ENCODE data around the gene PITPNM3. TPM values are rescaled to one million over a fixed set of nuclear protein-coding genes. Genes with fewer than 3 reads are reported as not detected.

PITPNM3 gene
- polyA plus RNA-seq, 1 donor from 2014 or later: 3.0 TPM

DNA sequence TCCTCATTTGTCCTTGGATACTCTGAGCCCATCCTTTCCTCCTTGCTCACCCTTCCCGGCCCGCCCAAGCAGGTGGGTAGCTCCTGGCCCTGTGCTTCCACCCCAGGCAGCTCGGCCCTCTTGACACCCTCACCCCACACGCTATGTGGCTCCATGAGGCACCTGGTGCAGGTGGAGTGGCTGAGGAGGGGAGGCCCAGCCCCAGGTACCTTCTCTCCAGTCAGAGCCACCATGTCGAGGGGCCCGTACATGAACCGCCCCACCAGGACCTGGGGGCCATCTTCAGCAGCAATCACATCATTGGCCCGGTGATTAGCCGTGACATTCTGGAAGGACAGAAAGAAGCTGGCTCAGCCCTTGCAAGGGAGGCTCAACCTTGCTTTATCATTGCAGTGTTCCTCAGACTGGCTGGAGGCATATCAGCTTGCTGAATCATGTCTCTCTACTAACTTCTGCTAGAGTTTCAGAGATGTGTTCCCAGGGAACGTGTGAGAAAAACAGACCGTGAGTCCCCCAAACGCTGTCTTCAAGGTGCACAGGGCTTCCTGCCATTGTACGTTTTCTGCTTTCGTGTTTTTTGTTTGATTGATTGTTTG lies 91.8 kb downstream of the PITPNM3 start:
- no peaks in the 10 kb centered on the region for H4K20me1 ChIP-seq (ENCODE audit: insufficient read depth)
- no peaks in the 10 kb centered on the region for H3K9me2 ChIP-seq (ENCODE audit: insufficient read depth, low read length)
- no peak overlapping the region for H3K4me2 ChIP-seq (ENCODE audit: low read length)
- H2AFZ ChIP-seq (ENCODE audit: low read depth, low read length): no peak overlapping the region
- no peaks in the 10 kb centered on the region for H3K36me3 ChIP-seq (ENCODE audit: insufficient read depth, low read length)
- no peaks in the 10 kb centered on the region for H3K27me3 ChIP-seq (ENCODE audit: insufficient read depth, low read depth, low read length)
- no peaks in the 10 kb centered on the region for H3K9me3 ChIP-seq (ENCODE audit: low read length)
- H3K4me3 ChIP-seq (ENCODE audit: low read length): no peak overlapping the region
- H3F3A ChIP-seq (ENCODE audit: insufficient read depth, low read length, poor library complexity, severe bottlenecking): no peaks in the 10 kb centered on the region
- H3K27ac ChIP-seq (ENCODE audit: low read length): no peak overlapping the region
- no peaks in the 10 kb centered on the region for H3K79me2 ChIP-seq (replicated peaks; ENCODE audit: insufficient read depth, low read length)
- TF ChIP-seq EP300 (conservative IDR thresholded peaks at IDR 0.05; ENCODE audit: poor library complexity, severe bottlenecking) (no peak), TAF1 (IDR thresholded peaks at IDR 0.05; ENCODE audit: low read depth) (no peak), POLR2AphosphoS5 (IDR thresholded peaks at IDR 0.05) (no peak), MXI1 (conservative IDR thresholded peaks at IDR 0.05; ENCODE audit: poor library complexity, severe bottlenecking) (no peak), SMC3 (conservative IDR thresholded peaks at IDR 0.05; ENCODE audit: poor library complexity) (no peak), EZH2 (IDR thresholded peaks at IDR 0.05; ENCODE audit: borderline replicate concordance, insufficient read depth, low read length, poor library complexity, severe bottlenecking) (no peak), RAD21 (conservative IDR thresholded peaks at IDR 0.05) (no peak)
- TF ChIP-seq, protein P1, sequence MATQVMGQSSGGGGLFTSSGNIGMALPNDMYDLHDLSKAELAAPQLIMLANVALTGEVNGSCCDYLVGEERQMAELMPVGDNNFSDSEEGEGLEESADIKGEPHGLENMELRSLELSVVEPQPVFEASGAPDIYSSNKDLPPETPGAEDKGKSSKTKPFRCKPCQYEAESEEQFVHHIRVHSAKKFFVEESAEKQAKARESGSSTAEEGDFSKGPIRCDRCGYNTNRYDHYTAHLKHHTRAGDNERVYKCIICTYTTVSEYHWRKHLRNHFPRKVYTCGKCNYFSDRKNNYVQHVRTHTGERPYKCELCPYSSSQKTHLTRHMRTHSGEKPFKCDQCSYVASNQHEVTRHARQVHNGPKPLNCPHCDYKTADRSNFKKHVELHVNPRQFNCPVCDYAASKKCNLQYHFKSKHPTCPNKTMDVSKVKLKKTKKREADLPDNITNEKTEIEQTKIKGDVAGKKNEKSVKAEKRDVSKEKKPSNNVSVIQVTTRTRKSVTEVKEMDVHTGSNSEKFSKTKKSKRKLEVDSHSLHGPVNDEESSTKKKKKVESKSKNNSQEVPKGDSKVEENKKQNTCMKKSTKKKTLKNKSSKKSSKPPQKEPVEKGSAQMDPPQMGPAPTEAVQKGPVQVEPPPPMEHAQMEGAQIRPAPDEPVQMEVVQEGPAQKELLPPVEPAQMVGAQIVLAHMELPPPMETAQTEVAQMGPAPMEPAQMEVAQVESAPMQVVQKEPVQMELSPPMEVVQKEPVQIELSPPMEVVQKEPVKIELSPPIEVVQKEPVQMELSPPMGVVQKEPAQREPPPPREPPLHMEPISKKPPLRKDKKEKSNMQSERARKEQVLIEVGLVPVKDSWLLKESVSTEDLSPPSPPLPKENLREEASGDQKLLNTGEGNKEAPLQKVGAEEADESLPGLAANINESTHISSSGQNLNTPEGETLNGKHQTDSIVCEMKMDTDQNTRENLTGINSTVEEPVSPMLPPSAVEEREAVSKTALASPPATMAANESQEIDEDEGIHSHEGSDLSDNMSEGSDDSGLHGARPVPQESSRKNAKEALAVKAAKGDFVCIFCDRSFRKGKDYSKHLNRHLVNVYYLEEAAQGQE (IDR thresholded peaks at IDR 0.05; ENCODE audit: borderline replicate concordance): no peak
- TF ChIP-seq, protein P2, sequence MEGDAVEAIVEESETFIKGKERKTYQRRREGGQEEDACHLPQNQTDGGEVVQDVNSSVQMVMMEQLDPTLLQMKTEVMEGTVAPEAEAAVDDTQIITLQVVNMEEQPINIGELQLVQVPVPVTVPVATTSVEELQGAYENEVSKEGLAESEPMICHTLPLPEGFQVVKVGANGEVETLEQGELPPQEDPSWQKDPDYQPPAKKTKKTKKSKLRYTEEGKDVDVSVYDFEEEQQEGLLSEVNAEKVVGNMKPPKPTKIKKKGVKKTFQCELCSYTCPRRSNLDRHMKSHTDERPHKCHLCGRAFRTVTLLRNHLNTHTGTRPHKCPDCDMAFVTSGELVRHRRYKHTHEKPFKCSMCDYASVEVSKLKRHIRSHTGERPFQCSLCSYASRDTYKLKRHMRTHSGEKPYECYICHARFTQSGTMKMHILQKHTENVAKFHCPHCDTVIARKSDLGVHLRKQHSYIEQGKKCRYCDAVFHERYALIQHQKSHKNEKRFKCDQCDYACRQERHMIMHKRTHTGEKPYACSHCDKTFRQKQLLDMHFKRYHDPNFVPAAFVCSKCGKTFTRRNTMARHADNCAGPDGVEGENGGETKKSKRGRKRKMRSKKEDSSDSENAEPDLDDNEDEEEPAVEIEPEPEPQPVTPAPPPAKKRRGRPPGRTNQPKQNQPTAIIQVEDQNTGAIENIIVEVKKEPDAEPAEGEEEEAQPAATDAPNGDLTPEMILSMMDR (IDR thresholded peaks at IDR 0.05; ENCODE audit: poor library complexity, severe bottlenecking): no peak
- H3K9ac ChIP-seq (ENCODE audit: low read length): no peak overlapping the region

GRCh38 chr17:6463616-6464445 lies 92.5 kb downstream of the PITPNM3 start:
- Histone ChIP-seq H3K4me3 (ENCODE audit: low read length) (no peak overlapping the region), H3K27me3 (ENCODE audit: insufficient read depth, low read depth, low read length) (no peaks in the 10 kb centered on the region), H4K20me1 (ENCODE audit: insufficient read depth) (no peaks in the 10 kb centered on the region), H3K9me3 (ENCODE audit: low read length) (no peaks in the 10 kb centered on the region), H3K79me2 (replicated peaks; ENCODE audit: insufficient read depth, low read length) (no peaks in the 10 kb centered on the region), H3K36me3 (ENCODE audit: insufficient read depth, low read length) (no peaks in the 10 kb centered on the region), H3F3A (ENCODE audit: insufficient read depth, low read length, poor library complexity, severe bottlenecking) (no peaks in the 10 kb centered on the region), H3K27ac (ENCODE audit: low read length) (no peak overlapping the region), H2AFZ (ENCODE audit: low read depth, low read length) (no peak overlapping the region), H3K9me2 (ENCODE audit: insufficient read depth, low read length) (no peaks in the 10 kb centered on the region), H3K9ac (ENCODE audit: low read length) (no peak overlapping the region), H3K4me2 (ENCODE audit: low read length) (no peak overlapping the region)
- TF ChIP-seq, protein P1 (IDR thresholded peaks at IDR 0.05; ENCODE audit: borderline replicate concordance): no peak
